Nephron progenitor cell (in vitro differentiated cells): ENCODE measurements around the gene CIB2.
A peak's percentile ranks its signal among the peaks of the same experiment; 100 is the strongest.
"Not testable (repeated sequence)": the region's sequence is repeated elsewhere in the genome, so short reads cannot be mapped to it uniquely, and the experiment has no call there.

Experiments
- DNase-seq: peaks from one replicate; pipeline ENCODE4 v3.0.0; 2021
- H3K27ac Mint-ChIP-seq: 2 replicates; pipeline ENCODE4 v1.8.0; 2021; ENCODE audit warnings: mild to moderate bottlenecking, moderate library complexity, mixed read lengths
- H3K27me3 Mint-ChIP-seq: 2 replicates; pipeline ENCODE4 v1.8.0; 2021; ENCODE audit warnings: mild to moderate bottlenecking, low read depth, mixed read lengths; ENCODE audit not compliant: poor library complexity
- H3K36me3 Mint-ChIP-seq: 2 replicates; pipeline ENCODE4 v1.8.0; 2021; ENCODE audit warnings: low read depth, mixed read lengths
- H3K4me1 Mint-ChIP-seq: 2 replicates; pipeline ENCODE4 v1.8.0; 2021; ENCODE audit warnings: mixed read lengths
- H3K4me3 Mint-ChIP-seq: 2 replicates; pipeline ENCODE4 v1.8.0; 2021; ENCODE audit warnings: mild to moderate bottlenecking, moderate library complexity, mixed read lengths
- H3K9me3 Mint-ChIP-seq: 2 replicates; pipeline ENCODE4 v1.8.0; 2021; ENCODE audit warnings: mild to moderate bottlenecking, moderate library complexity, mixed read lengths
- CTCF ChIP-seq: fragments of 200-600 bp; sonication (generic); IDR thresholded peaks from 2 replicates; pipeline ENCODE4 v1.5.0; 2021; ENCODE audit warnings: antibody characterized with exemption

CIB2 gene

DNA sequence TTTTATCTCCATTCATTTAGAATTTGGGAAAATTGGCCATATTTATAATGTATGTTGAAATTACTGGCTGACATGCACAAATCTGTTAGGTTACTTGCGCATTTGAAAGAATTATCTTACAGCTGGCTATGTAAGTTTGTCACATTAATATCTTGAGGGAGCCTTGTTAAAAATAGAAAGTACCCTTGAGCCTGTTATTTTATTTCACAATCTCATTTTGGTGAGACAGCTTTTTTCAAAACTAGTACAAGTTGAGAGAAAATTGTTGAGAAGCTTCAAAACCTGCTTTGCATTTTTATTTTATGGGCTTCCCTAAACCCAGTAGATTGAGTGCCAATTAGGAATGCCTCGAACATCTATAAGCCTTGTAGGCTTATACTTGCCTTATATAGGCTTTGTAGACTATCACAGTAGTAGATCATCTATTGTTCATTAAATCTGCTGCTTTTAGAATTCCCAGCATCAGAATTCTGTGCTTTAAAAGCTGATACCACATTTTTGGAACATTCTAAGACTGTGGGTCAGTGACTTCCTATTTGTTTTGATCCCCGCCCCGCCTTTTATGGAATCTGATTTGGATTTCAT lies 24.2 kb upstream of the CIB2 start:
- H3K4me3 Mint-ChIP-seq: no peak overlapping the region
- peaks cover 4% of the 10 kb centered on the region for H3K4me1 Mint-ChIP-seq
- H3K9me3 Mint-ChIP-seq: no peaks in the 10 kb centered on the region
- H3K36me3 Mint-ChIP-seq: no peaks in the 10 kb centered on the region
- no peaks in the 10 kb centered on the region for H3K27me3 Mint-ChIP-seq
- TF ChIP-seq CTCF: no peak
- H3K27ac Mint-ChIP-seq: no peak overlapping the region
- no peak for DNase-seq

GRCh38 chr15:78154955-78155354 lies 23.7 kb upstream of the CIB2 start:
- Mint-ChIP-seq H3K4me1 (peaks cover 9% of the 10 kb centered on the region), H3K4me3 (no peak overlapping the region), H3K27ac (no peak overlapping the region), H3K27me3 (peaks cover 2% of the 10 kb centered on the region), H3K36me3 (no peaks in the 10 kb centered on the region), H3K9me3 (no peaks in the 10 kb centered on the region)
- TF ChIP-seq CTCF: no peak
- DNase-seq: no peak

- H3K9me3 Mint-ChIP-seq, DNase-seq, H3K27ac Mint-ChIP-seq, H3K36me3 Mint-ChIP-seq, H3K27me3 Mint-ChIP-seq, H3K4me3 Mint-ChIP-seq: not testable (repeated sequence)
- peaks cover 27% of the 10 kb centered on the region for H3K4me1 Mint-ChIP-seq
Measured at GRCh38 chr15:78151075-78151474, 19.8 kb upstream of the CIB2 start.

GRCh38 chr15:78149805-78150751 lies 18.8 kb upstream of the CIB2 start:
- H3K27ac Mint-ChIP-seq: peak overlapping the region; percentile 62
- no peaks in the 10 kb centered on the region for H3K9me3 Mint-ChIP-seq
- DNase-seq: no peak
- H3K36me3 Mint-ChIP-seq: no peaks in the 10 kb centered on the region
- no peak for TF ChIP-seq CTCF
- peak overlapping the region; percentile 94 for H3K4me3 Mint-ChIP-seq
- peaks cover 27% of the 10 kb centered on the region for H3K4me1 Mint-ChIP-seq
- H3K27me3 Mint-ChIP-seq: peaks cover 3% of the 10 kb centered on the region

DNA sequence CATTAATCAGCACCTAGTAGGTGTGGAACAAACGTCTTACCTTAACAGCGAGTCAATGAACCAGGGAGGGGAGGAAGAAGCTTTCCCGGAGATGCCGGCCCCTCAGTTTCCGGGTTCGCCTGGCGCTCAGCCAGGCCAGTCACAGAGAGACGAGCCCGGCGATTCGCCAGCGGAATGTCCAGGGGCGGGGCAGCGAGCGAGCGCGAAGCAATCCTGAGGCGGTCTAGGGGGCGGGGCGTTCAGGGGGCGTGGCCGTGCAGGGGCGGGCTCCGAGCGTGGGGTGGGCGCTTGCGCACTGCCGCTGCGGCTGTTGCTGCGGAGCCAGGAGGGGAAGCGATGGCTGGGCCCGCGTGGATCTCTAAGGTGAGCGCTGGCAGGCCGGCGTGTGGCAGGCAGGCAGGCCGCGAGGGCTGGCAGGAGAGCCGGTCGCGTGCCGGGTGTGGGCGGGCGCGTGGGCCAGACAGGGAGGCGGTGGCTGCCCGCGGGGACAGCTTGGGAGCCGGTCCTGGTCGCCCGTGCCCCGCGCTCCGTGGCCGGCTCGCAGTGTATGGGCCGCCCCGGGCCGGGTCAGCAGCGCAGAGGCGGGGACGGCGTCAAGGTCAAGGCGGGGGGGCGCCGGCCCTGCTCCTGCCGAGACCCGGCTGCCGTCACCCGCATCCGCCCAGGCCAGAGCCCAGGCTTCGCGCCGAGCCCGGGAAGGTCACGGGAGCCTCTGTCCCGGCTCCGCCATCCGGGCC lies 18.0 kb upstream of the CIB2 start, which contains the start of gene IDH3A:
Gene IDH3A, plus strand, starts transcription at position 295 of the 737 bp plus-strand sequence. Its CDS starts 42 bp downstream, at position 337.
- Mint-ChIP-seq H3K27ac (peak within 1 kb of the TSS; percentile 62), H3K36me3 (no peaks in the 10 kb centered on the region), H3K9me3 (no peaks in the 10 kb centered on the region), H3K4me3 (peak within 1 kb of the TSS; percentile 94), H3K4me1 (peaks cover 27% of the 10 kb centered on the region), H3K27me3 (peaks cover 3% of the 10 kb centered on the region)
- no peak for TF ChIP-seq CTCF
- DNase-seq: peak; percentile 100

- Mint-ChIP-seq H3K27ac (no peak overlapping the region), H3K36me3 (no peaks in the 10 kb centered on the region), H3K4me1 (peaks cover 27% of the 10 kb centered on the region), H3K4me3 (peak overlapping the region; percentile 93), H3K27me3 (peaks cover 3% of the 10 kb centered on the region), H3K9me3 (no peaks in the 10 kb centered on the region)
- DNase-seq: no peak
- no peak for TF ChIP-seq CTCF
Measured at GRCh38 chr15:78148392-78149067, 17.3 kb upstream of the CIB2 start.
